HEK293 (cell line): Measurements from ENCODE around the gene RIBC2.

Source experiments
- CTCF ChIA-PET: fragments of 350-600 bp; formaldehyde crosslinking; extraction: SDS; loops from one replicate; lab custom pipeline; 2021; ENCODE audit warnings: antibody characterized with exemption; lab: Yijun Ruan, JAX
- POLR2A ChIA-PET: fragments of 300-600 bp; formaldehyde crosslinking; extraction: SDS; loops from one replicate; lab custom pipeline; 2020; ENCODE audit warnings: antibody characterized with exemption, inconsistent platforms; lab: Yijun Ruan, JAX
- H3K27ac ChIP-seq: fragments of 200-500 bp; sonication (Bioruptor generic); 2 replicates; pipeline ENCODE4 v1.5.1; 2014; ENCODE audit warnings: low read depth, low read length, control low read depth, inconsistent platforms; ENCODE audit errors: extremely low read depth
- H3K36me3 ChIP-seq, 2 experiments: fragments of 200-500 bp in 1 of 2; sonication (Bioruptor generic) in 1 of 2; 1 replicate in 1 of 2; 2 replicates in 1 of 2; pipeline ENCODE4 v1.5.1; 2014 to 2017; ENCODE audit warnings: inconsistent platforms in 2 of 2, low read length in 2 of 2; ENCODE audit not compliant: control insufficient read depth in 2 of 2, insufficient read depth in 1 of 2
- H3K4me1 ChIP-seq: fragments of 200-500 bp; sonication (Bioruptor generic); 2 replicates; pipeline ENCODE4 v1.5.1; 2014; ENCODE audit warnings: mild to moderate bottlenecking, low read length, inconsistent platforms; ENCODE audit not compliant: control insufficient read depth, insufficient read depth
- H3K4me3 ChIP-seq: 2 replicates; pipeline ENCODE4 v1.5.1; 2011; ENCODE audit warnings: low read depth, mild to moderate bottlenecking, control low read depth, low read length, moderate library complexity
- H3K9me3 ChIP-seq: fragments of 200-500 bp; sonication (Bioruptor generic); 2 replicates; pipeline ENCODE4 v1.5.1; 2014; ENCODE audit warnings: low read depth, low read length, inconsistent platforms; ENCODE audit not compliant: control insufficient read depth, insufficient read depth
- EGR2 ChIP-seq: fragments of 450-650 bp; formaldehyde crosslinking; IDR thresholded peaks from 2 replicates; pipeline ENCODE4 v1.5.1; 2016; ENCODE audit warnings: low read depth, missing biosample characterization, missing genetic modification characterization
- ELK4 ChIP-seq: IDR thresholded peaks from 2 replicates; pipeline ENCODE4 v1.6.1; 2011; ENCODE audit warnings: mild to moderate bottlenecking, low read depth, low read length, borderline replicate concordance
- GLI2 ChIP-seq: fragments of 450-650 bp; formaldehyde crosslinking; IDR thresholded peaks from 2 replicates; pipeline ENCODE4; 2017; ENCODE audit warnings: missing biosample characterization, missing genetic modification characterization, low read depth, borderline replicate concordance
- GLIS1 ChIP-seq: fragments of 450-650 bp; formaldehyde crosslinking; IDR thresholded peaks from 2 replicates; pipeline ENCODE4 v1.5.1; 2016; ENCODE audit warnings: missing biosample characterization, missing genetic modification characterization
- HOXC10 ChIP-seq: sonication (generic); formaldehyde crosslinking; IDR thresholded peaks from 2 replicates; pipeline ENCODE4 v1.8.1; 2023; ENCODE audit warnings: mild to moderate bottlenecking, missing genetic modification reagents
- KLF16 ChIP-seq: fragments of 450-650 bp; formaldehyde crosslinking; IDR thresholded peaks from 2 replicates; pipeline ENCODE4 v1.5.1; 2017; ENCODE audit warnings: missing biosample characterization, missing genetic modification characterization
- MEIS1 ChIP-seq: sonication (generic); formaldehyde crosslinking; IDR thresholded peaks from 2 replicates; pipeline ENCODE4 v1.8.1; 2022; ENCODE audit warnings: missing genetic modification reagents, mild to moderate bottlenecking, borderline replicate concordance
- RBAK ChIP-seq: fragments of 450-650 bp; formaldehyde crosslinking; IDR thresholded peaks from 2 replicates; pipeline ENCODE4 v1.5.1; 2016; ENCODE audit warnings: missing biosample characterization, missing genetic modification characterization
- ZBTB49 ChIP-seq: fragments of 450-650 bp; formaldehyde crosslinking; IDR thresholded peaks from 2 replicates; pipeline ENCODE4 v1.5.1; 2016; ENCODE audit warnings: missing biosample characterization, missing genetic modification characterization, low read depth
- ZBTB6 ChIP-seq: fragments of 450-650 bp; formaldehyde crosslinking; IDR thresholded peaks from 2 replicates; pipeline ENCODE4 v1.5.1; 2017; ENCODE audit warnings: missing biosample characterization, missing genetic modification characterization
- ZEB2 ChIP-seq: fragments of 450-650 bp; formaldehyde crosslinking; IDR thresholded peaks from 2 replicates; pipeline ENCODE4 v1.5.1; 2016; ENCODE audit warnings: missing biosample characterization, missing genetic modification characterization
- ZFHX2 ChIP-seq: fragments of 450-650 bp; formaldehyde crosslinking; conservative IDR thresholded peaks from 2 replicates; pipeline ENCODE4 v1.5.1; 2016; ENCODE audit warnings: missing biosample characterization, missing genetic modification characterization
- ZNF214 ChIP-seq: fragments of 450-650 bp; formaldehyde crosslinking; IDR thresholded peaks from 2 replicates; pipeline ENCODE4 v1.5.1; 2017; ENCODE audit warnings: missing biosample characterization, mild to moderate bottlenecking, missing genetic modification characterization, borderline replicate concordance
- ZNF26 ChIP-seq: fragments of 450-650 bp; formaldehyde crosslinking; IDR thresholded peaks from 2 replicates; pipeline ENCODE4 v1.5.1; 2016; ENCODE audit warnings: missing biosample characterization, missing genetic modification characterization
- ZNF292 ChIP-seq: fragments of 450-650 bp; formaldehyde crosslinking; IDR thresholded peaks from 2 replicates; pipeline ENCODE4 v1.5.1; 2016; ENCODE audit warnings: low read depth, missing biosample characterization, missing genetic modification characterization, borderline replicate concordance
- ZNF302 ChIP-seq: fragments of 450-650 bp; formaldehyde crosslinking; IDR thresholded peaks from 2 replicates; pipeline ENCODE4 v1.5.1; 2016; ENCODE audit warnings: missing biosample characterization, missing genetic modification characterization, low read depth
- ZNF768 ChIP-seq: fragments of 450-650 bp; formaldehyde crosslinking; IDR thresholded peaks from 2 replicates; pipeline ENCODE4 v1.5.1; 2018; ENCODE audit warnings: missing biosample characterization, mild to moderate bottlenecking, missing genetic modification characterization
- ZNF792 ChIP-seq: fragments of 450-650 bp; formaldehyde crosslinking; IDR thresholded peaks from 2 replicates; pipeline ENCODE4 v1.5.1; 2016; ENCODE audit warnings: missing biosample characterization, missing genetic modification characterization
- ZSCAN16 ChIP-seq: fragments of 450-650 bp; formaldehyde crosslinking; IDR thresholded peaks from 2 replicates; pipeline ENCODE4 v1.5.1; 2016; ENCODE audit warnings: missing biosample characterization, missing genetic modification characterization
- ZSCAN30 ChIP-seq: fragments of 450-650 bp; IDR thresholded peaks from 2 replicates; pipeline ENCODE4 v1.5.1; 2018; ENCODE audit warnings: missing biosample characterization, mild to moderate bottlenecking, missing genetic modification characterization, moderate library complexity

RIBC2 gene

GRCh38 chr22:45428391-45429385 lies 15.2 kb downstream of the RIBC2 start:
- no peak for TF ChIP-seq KLF16 (tag by site-specific recombination)
- no peak for TF ChIP-seq ZNF214 (tag by site-specific recombination)
- TF ChIP-seq GLIS1, result no peak
- no peak for TF ChIP-seq ZBTB6 (tag by site-specific recombination)
- no peak for TF ChIP-seq ZNF792 (tag by site-specific recombination)
- no peak for TF ChIP-seq ZNF768 (tag by site-specific recombination)
- no peak for TF ChIP-seq ZBTB49
- no peak for TF ChIP-seq ZSCAN16
- TF ChIP-seq GLI2 (tag by site-specific recombination), result no peak
- TF ChIP-seq RBAK (tag by site-specific recombination), result no peak
- TF ChIP-seq HOXC10 (CRISPR knock-in tag), result no peak
- TF ChIP-seq ZNF26 (tag by site-specific recombination), result no peak
- TF ChIP-seq MEIS1 (CRISPR knock-in tag), result no peak
- Histone ChIP-seq H3K4me3 (no peak overlapping the region), H3K9me3 (no peaks in the 10 kb centered on the region), H3K4me1 (no peaks in the 10 kb centered on the region), H3K27ac (no peak overlapping the region), H3K36me3 (no peaks in the 10 kb centered on the region)
- ChIA-PET POLR2A (no interaction called here), CTCF (interaction anchor here (0.7 kb wide), 1 partner anchor 523 kb away, joined by 3 read pairs; no protein-coding TSS in a partner anchor)

- CTCF ChIA-PET, result no interaction called here
- TF ChIP-seq ZNF302 (tag by site-specific recombination) (no peak), ZFHX2 (peak; percentile 66), ZEB2 (tag by site-specific recombination) (no peak), ZNF292 (tag by site-specific recombination) (no peak), ZSCAN30 (no peak), EGR2 (peak; percentile 62; the same call in 1 of the 2 replicates), ELK4 (no peak)
- Histone ChIP-seq H3K9me3 (no peaks in the 10 kb centered on the region), H3K27ac (no peak overlapping the region), H3K4me3 (no peak overlapping the region), H3K4me1 (no peaks in the 10 kb centered on the region), H3K36me3 (no peaks in the 10 kb centered on the region)
- POLR2A ChIA-PET, result no interaction called here
Observed at GRCh38 chr22:45429424-45429823, 15.9 kb downstream of the RIBC2 start.
